ENCODE data around the gene HOXB1.

The HOXB1 gene

GRCh38 chr17:48530887-48531272 is at the start of gene HOXB1:
Gene HOXB1 (minus strand): TSS chr17:48531011. CDS start chr17:48530904, 107 bp downstream.
- DNase-seq (ENCODE audit: low read depth), result no peak
- H3K4me3 ChIP-seq (ENCODE audit: low read depth, low read length), result no peak within 1 kb of the TSS

- no peak overlapping the region for H3K4me3 ChIP-seq (ENCODE audit: low read depth, low read length)
- DNase-seq (ENCODE audit: low read depth), result no peak
Observed at GRCh38 chr17:48579760-48580554, 49.1 kb upstream of the HOXB1 start.

DNA sequence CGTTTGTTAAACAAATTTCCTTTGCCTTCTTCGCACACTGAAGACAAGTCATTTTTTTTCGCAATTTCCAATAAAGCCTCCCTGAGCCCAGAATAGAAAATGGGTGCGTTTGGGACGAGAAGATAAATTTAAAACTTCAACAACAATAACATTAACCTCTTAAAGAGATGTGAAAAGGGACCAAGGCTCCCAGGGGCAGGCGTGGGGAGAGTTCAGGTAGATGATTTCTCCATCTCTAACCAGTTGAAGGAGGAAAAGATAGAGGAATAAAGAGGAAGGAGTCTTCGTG is 48.6 kb upstream of the HOXB1 start:
- H3K4me3 ChIP-seq (ENCODE audit: low read depth, low read length), result peak overlapping the region; percentile 53
- no peak for DNase-seq (ENCODE audit: low read depth)

DNA sequence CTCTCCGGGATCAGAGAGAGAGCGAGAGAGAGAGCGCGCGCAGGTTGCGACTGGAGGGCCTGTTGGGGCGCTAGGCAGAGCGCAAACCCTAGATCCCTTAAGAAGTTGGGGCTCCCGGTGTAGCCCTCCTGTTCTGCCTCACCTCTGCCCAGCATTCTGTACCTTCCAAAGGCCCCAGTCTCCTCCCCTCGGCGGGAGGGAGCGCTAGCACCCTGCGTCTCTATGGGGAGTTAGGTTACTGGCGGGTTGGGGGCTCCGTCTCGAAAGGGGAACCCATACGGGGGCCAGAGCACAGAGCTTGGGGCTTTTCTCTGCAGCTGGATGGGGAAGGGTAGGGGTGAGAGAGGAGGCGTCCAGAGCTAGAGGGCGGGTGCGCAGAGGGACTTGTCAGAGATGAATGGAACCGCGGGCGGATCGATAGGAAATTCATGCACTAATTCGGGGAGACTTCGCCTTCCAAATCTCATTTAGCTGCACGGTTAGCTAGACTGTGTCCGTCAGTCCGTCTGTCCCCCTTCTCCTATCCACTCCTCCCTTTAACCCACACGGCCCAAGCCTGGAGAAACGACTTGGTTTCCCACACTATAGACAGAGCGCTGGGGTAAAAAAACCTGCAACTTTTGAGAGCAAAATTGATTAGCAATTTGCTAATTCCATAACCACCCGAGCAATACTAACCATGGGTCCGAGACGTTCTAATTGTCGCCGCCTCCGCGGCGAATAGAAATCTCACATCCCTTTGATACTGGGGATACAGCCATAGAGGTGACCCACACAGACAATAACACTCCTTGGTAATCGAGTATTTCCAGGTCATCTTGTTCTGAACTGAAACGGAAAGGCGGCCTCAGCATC is 48.0 kb upstream of the HOXB1 start:
- H3K4me3 ChIP-seq (ENCODE audit: low read depth, low read length), result peak overlapping the region; percentile 53
- no peak for DNase-seq (ENCODE audit: low read depth)

- DNase-seq (ENCODE audit: low read depth), result no peak
- H3K4me3 ChIP-seq (ENCODE audit: low read depth, low read length), result peak within 1 kb of the TSS; percentile 53
Observed at GRCh38 chr17:48577946-48578615, 47.3 kb upstream of the HOXB1 start, which contains the start of gene HOXB4. Gene HOXB4 (minus strand): TSS chr17:48578350. CDS start chr17:48578319, 31 bp downstream.

- peak overlapping the region; percentile 53 for H3K4me3 ChIP-seq (ENCODE audit: low read depth, low read length)
- DNase-seq (ENCODE audit: low read depth), result no peak
Observed at GRCh38 chr17:48577330-48577945, 46.6 kb upstream of the HOXB1 start.

DNA sequence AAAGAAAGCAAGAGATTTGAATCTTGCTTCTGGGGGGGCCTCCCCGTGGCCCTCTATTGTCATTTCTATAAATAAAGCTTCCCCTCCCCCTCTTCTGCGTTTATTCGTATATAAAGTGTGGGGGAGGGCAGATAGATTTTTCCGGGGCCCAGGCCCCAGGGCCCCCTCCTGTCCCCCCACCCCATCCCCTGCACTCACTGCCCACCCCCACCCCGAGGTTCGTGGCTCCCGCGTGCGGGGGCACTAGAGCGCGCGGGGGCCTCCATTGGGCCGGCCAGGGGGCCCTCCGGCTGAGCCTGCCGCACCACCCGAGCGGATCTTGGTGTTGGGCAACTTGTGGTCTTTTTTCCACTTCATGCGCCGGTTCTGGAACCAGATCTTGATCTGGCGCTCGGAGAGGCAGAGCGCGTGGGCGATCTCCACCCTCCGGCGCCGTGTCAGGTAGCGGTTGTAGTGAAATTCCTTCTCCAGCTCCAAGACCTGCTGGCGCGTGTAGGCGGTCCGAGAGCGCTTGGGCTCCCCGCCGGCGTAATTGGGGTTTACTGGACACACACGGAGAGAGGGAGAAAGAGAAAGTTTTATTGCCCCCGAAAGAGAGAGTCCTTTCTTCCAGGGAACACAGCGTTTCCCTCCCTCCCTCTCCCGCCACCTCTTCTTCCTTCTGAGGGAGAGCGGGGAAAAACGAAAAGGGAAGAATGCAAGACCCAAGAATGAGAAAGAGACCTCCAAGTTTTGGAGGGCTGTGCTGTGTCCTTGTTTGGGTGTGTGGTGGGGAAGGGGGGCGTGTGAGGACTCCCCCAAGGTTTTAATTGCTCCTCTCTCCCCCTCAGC is 45.9 kb upstream of the HOXB1 start:
- H3K4me3 ChIP-seq (ENCODE audit: low read depth, low read length), result peak overlapping the region; percentile 53
- DNase-seq (ENCODE audit: low read depth), result no peak

DNA sequence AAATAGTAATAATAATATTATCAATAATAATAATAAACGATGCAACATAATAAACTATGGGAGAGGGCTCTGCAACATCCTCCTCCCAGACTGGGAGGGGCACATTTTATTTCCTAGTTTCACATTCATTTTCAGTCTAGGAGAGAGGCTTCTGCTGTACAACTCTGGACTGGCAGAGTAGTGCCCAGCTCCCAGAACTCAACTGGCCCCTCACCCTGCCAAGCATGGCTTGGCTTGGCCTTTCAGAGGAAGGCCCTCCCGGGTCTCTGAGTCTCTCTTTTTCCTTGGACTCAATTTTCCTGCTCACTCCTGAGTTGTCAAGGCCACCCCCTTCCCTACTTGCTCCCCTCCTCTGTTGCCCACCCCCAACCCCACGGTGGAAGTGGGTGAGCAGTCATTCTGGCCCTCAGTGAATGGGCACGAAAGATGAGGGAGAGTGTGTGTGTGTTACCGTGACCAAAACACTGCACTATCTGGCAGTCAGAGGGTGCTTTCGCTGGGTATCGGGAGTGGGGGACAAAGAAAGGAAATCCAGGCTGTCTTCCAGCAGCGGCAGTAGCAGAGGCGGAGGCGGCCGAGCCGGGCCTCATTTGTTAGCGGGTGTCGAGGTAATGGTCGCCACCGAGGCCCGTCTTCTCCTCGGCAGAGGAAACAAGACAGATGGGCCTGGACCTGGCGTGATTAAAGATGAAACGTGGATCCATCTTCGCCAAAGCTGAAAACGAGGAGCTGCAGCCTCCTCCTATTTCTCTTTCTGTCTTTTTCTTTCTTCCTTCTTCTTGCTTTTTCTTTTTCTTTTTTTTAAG is 45.1 kb upstream of the HOXB1 start:
- peak overlapping the region; percentile 1 for H3K4me3 ChIP-seq (ENCODE audit: low read depth, low read length)
- no peak for DNase-seq (ENCODE audit: low read depth)

GRCh38 chr17:48575066-48575582 is 44.3 kb upstream of the HOXB1 start:
- no peak overlapping the region for H3K4me3 ChIP-seq (ENCODE audit: low read depth, low read length)
- no peak for DNase-seq (ENCODE audit: low read depth)

- peak overlapping the region; percentile 14 for H3K4me3 ChIP-seq (ENCODE audit: low read depth, low read length)
- no peak for DNase-seq (ENCODE audit: low read depth)
Observed at GRCh38 chr17:48574505-48575065, 43.8 kb upstream of the HOXB1 start.

GRCh38 chr17:48571826-48572417 is 41.1 kb upstream of the HOXB1 start:
- no peak for DNase-seq (ENCODE audit: low read depth)
- H3K4me3 ChIP-seq (ENCODE audit: low read depth, low read length), result no peak overlapping the region

DNA sequence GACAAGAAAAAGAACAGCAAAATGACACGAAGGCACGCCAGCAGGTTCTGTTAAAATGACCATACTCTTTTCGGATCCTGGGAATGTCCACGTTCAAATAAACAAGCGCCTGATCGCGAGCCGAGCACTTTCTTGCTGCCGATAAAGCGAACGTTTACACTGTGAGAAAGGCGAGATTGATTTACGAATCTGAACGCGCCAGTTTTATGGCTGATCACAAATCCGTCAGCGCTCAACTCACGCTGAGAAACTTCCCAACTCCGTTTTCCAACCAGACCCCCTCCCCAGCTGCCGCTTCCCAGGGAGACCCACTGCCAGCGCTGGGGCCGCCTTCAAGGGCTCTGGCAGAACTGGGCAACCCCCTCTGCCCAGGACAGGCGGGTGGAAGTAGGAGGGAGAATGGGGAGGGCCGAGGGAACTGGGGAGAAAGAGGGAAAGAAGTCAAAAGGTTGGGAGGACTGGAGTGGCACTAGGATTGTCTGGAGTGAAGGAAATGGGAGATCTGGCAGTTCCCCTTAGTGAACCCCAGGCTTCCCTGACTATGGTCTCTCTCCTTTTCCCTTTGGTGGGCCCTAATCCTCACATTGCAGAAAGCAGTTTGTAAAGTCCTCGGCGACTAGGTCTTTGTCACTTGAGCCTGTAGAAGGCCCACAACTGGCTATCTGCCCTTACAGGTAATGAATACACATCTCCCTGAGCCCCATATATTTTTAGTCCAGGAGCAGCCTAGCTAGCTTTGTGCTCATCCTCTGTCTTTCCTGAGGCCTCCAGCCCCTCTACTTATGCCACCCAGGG is 40.4 kb upstream of the HOXB1 start:
- DNase-seq (ENCODE audit: low read depth), result no peak
- no peak overlapping the region for H3K4me3 ChIP-seq (ENCODE audit: low read depth, low read length)

- no peak overlapping the region for H3K4me3 ChIP-seq (ENCODE audit: low read depth, low read length)
- no peak for DNase-seq (ENCODE audit: low read depth)
Observed at GRCh38 chr17:48570325-48571023, 39.7 kb upstream of the HOXB1 start.

DNA sequence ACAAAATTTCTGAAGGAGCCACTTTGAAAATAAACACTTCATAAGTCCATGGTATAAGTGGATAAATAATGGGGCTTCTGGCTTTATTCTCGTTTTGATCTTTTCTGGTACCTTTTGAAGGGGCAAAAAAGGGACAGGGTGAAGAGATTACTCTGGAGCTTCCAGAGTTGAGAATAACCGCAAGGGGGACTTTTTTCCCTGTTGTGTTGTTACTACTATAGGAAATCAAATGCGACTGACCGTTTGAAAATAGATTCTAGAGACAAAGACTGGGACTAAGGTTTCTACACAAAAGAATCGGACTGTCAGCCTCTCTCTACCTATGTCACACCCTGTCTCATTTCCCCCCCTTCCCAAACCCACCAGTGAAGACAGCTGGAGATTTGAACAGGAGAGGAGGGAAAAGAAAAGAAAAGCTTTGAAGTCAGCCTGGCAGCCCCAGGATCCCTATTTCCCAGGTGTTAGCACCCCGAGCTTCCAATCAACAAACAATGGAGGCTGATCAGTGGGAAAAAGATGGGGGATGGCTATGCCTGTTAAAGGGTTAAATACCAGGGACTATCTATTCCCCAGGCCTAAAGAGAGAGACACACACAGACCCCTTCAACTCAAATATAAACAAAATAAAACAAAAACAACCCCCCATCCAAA is 39.0 kb upstream of the HOXB1 start:
- no peak for DNase-seq (ENCODE audit: low read depth)
- no peak overlapping the region for H3K4me3 ChIP-seq (ENCODE audit: low read depth, low read length)

GRCh38 chr17:48569240-48569582 is 38.4 kb upstream of the HOXB1 start:
- no peak overlapping the region for H3K4me3 ChIP-seq (ENCODE audit: low read depth, low read length)
- DNase-seq (ENCODE audit: low read depth), result no peak

All from skeletal muscle cell (primary cell).